BLaER1 treated with 17β-estradiol and CSF1 and Interleukin-3, amounts not matched to agents 10 nM and 100 nM (cell line): ENCODE data around the gene SETD1A.
A peak's percentile ranks its signal among the peaks of the same experiment; 100 is the strongest.

Source experiments
- H3K27ac ChIP-seq, 11 experiments: shearing (Covaris generic); formaldehyde crosslinking; 2 replicates each; pipeline ENCODE4 v1.8.1; 2022
- H3K27me3 ChIP-seq, 11 experiments: shearing (Covaris generic); formaldehyde crosslinking; 2 replicates each; pipeline ENCODE4 v1.8.1; 2022
- H3K36me3 ChIP-seq, 11 experiments: shearing (Covaris generic); formaldehyde crosslinking; 2 replicates each; pipeline ENCODE4 v1.8.1; 2022
- H3K4me1 ChIP-seq, 10 experiments: shearing (Covaris generic); formaldehyde crosslinking; 2 replicates each; pipeline ENCODE4 v1.8.1; 2022
- H3K4me2 ChIP-seq, 11 experiments: shearing (Covaris generic); formaldehyde crosslinking; 2 replicates each; pipeline ENCODE4 v1.8.1; 2022
- H3K4me3 ChIP-seq, 10 experiments: shearing (Covaris generic); formaldehyde crosslinking; 2 replicates each; pipeline ENCODE4 v1.8.1; 2022
- H3K9ac ChIP-seq, 11 experiments: shearing (Covaris generic); formaldehyde crosslinking; 2 replicates each; pipeline ENCODE4 v1.8.1; 2022
- H3K9me3 ChIP-seq, 11 experiments: shearing (Covaris generic); formaldehyde crosslinking; replicated peaks in 1 of 11; 2 replicates each; pipeline ENCODE4 v1.8.1; 2022
- H4K20me1 ChIP-seq, 11 experiments: shearing (Covaris generic); formaldehyde crosslinking; 2 replicates each; pipeline ENCODE4 v1.8.1; 2022
- Cebpa-rat ChIP-seq, 11 experiments: shearing (Covaris generic); IDR thresholded peaks; 2 replicates each; pipeline ENCODE4 v1.8.1; 2022

SETD1A gene

GRCh38 chr16:30984669-30985400 lies 27.3 kb downstream of the SETD1A start, which contains the start of gene HSD3B7:
TSS of gene HSD3B7 (plus strand) at chr16:30985207. CDS start at chr16:30985659, 452 bp downstream.
- peaks cover 45 to 81% (median 66%) of the 10 kb centered on the region in 11 experiments for H3K36me3 ChIP-seq
- H3K4me1 ChIP-seq: peaks cover 9 to 36% (median 18%) of the 10 kb centered on the region in 10 experiments; a peak in 17 of 20 replicates
- TF ChIP-seq Cebpa-rat (IDR thresholded peaks at IDR 0.05): no peak
- H3K27ac ChIP-seq: peak within 1 kb of the TSS in 8 of 11 experiments; percentile 31 to 48 (median 38); a peak in 12 of 22 replicates
- no peaks in the 10 kb centered on the region for H3K9me3 ChIP-seq
- peak within 1 kb of the TSS in 3 of 10 experiments; percentile 45 to 55 (median 53); a peak in 6 of 20 replicates for H3K4me3 ChIP-seq
- H3K27me3 ChIP-seq: no peaks in the 10 kb centered on the region
- H3K4me2 ChIP-seq: peak within 1 kb of the TSS; percentile 16 to 98 (median 43); a peak in 16 of 22 replicates
- peak within 1 kb of the TSS in 9 of 11 experiments; percentile 36 to 78 (median 46); a peak in 15 of 22 replicates for H3K9ac ChIP-seq
- peaks cover 0 to 42% (median 24%) of the 10 kb centered on the region in 11 experiments; a peak in 17 of 22 replicates for H4K20me1 ChIP-seq

- Histone ChIP-seq H3K4me1 (peaks cover 9 to 36% (median 18%) of the 10 kb centered on the region in 10 experiments; a peak in 17 of 20 replicates), H3K36me3 (peaks cover 39 to 73% (median 59%) of the 10 kb centered on the region in 11 experiments), H3K27me3 (no peaks in the 10 kb centered on the region), H3K4me3 (peak overlapping the region in 3 of 10 experiments; percentile 45 to 55 (median 53); a peak in 6 of 20 replicates), H4K20me1 (peaks cover 0 to 37% (median 24%) of the 10 kb centered on the region in 11 experiments; a peak in 17 of 22 replicates), H3K9me3 (no peaks in the 10 kb centered on the region), H3K27ac (peak overlapping the region in 5 of 11 experiments; percentile 31 to 48 (median 37); a peak in 7 of 22 replicates), H3K4me2 (peak overlapping the region in 9 of 11 experiments; percentile 9 to 98 (median 57); a peak in 13 of 22 replicates), H3K9ac (peak overlapping the region in 4 of 11 experiments; percentile 42 to 78 (median 58); a peak in 6 of 22 replicates)
- no peak for TF ChIP-seq Cebpa-rat (IDR thresholded peaks at IDR 0.05)
These were observed 28.0 kb downstream of the SETD1A start for GRCh38 chr16:30985401-30986128.

- Histone ChIP-seq H3K9ac (peak overlapping the region in 2 of 11 experiments; percentile 73 to 78; a peak in 3 of 22 replicates), H3K4me1 (peaks cover 9 to 36% (median 18%) of the 10 kb centered on the region in 10 experiments; a peak in 17 of 20 replicates), H3K36me3 (peaks cover 31 to 66% (median 51%) of the 10 kb centered on the region in 11 experiments), H3K4me3 (peak overlapping the region in 2 of 10 experiments; percentile 53 to 55; a peak in 3 of 20 replicates), H3K27me3 (no peaks in the 10 kb centered on the region), H3K9me3 (no peaks in the 10 kb centered on the region), H4K20me1 (peaks cover 0 to 37% (median 24%) of the 10 kb centered on the region in 11 experiments; a peak in 17 of 22 replicates), H3K27ac (peak overlapping the region in 1 of 11 experiments; percentile 5; a peak in 1 of 22 replicates), H3K4me2 (peak overlapping the region in 2 of 11 experiments; percentile 91 to 98; a peak in 4 of 22 replicates)
- no peak for TF ChIP-seq Cebpa-rat (IDR thresholded peaks at IDR 0.05)
These were observed 28.8 kb downstream of the SETD1A start for GRCh38 chr16:30986129-30986991.

- H3K4me3 ChIP-seq: no peak overlapping the region
- no peak for TF ChIP-seq Cebpa-rat (IDR thresholded peaks at IDR 0.05)
- no peak overlapping the region for H3K4me2 ChIP-seq
- H4K20me1 ChIP-seq: peaks cover 0 to 23% (median 21%) of the 10 kb centered on the region in 11 experiments; a peak in 17 of 22 replicates
- H3K9me3 ChIP-seq: no peaks in the 10 kb centered on the region
- H3K9ac ChIP-seq: no peak overlapping the region
- H3K4me1 ChIP-seq: peaks cover 9 to 36% (median 23%) of the 10 kb centered on the region in 10 experiments; a peak in 18 of 20 replicates
- no peak overlapping the region for H3K27ac ChIP-seq
- H3K36me3 ChIP-seq: peaks cover 20 to 53% (median 39%) of the 10 kb centered on the region in 11 experiments
- H3K27me3 ChIP-seq: no peaks in the 10 kb centered on the region
These were observed 30.1 kb downstream of the SETD1A start for GRCh38 chr16:30987581-30988190.

GRCh38 chr16:30989469-30990047 lies 32.0 kb downstream of the SETD1A start:
- Histone ChIP-seq H3K27ac (no peak overlapping the region), H3K9ac (no peak overlapping the region), H3K36me3 (peaks cover 1 to 34% (median 21%) of the 10 kb centered on the region in 11 experiments; a peak in 19 of 22 replicates), H4K20me1 (peaks cover 0 to 5% (median 3%) of the 10 kb centered on the region in 11 experiments; a peak in 13 of 22 replicates), H3K4me2 (no peak overlapping the region), H3K4me1 (peaks cover under 1 to 42% (median 20%) of the 10 kb centered on the region in 10 experiments; a peak in 16 of 20 replicates), H3K9me3 (no peaks in the 10 kb centered on the region), H3K27me3 (no peaks in the 10 kb centered on the region), H3K4me3 (no peak overlapping the region)
- no peak for TF ChIP-seq Cebpa-rat (IDR thresholded peaks at IDR 0.05)

- H3K27ac ChIP-seq: no peak overlapping the region
- no peaks in the 10 kb centered on the region for H3K27me3 ChIP-seq
- peaks cover 0 to 38% (median 16%) of the 10 kb centered on the region in 10 experiments; a peak in 16 of 20 replicates for H3K4me1 ChIP-seq
- H3K4me3 ChIP-seq: no peak overlapping the region
- no peak overlapping the region for H3K9ac ChIP-seq
- no peak for TF ChIP-seq Cebpa-rat (IDR thresholded peaks at IDR 0.05)
- no peak overlapping the region for H3K4me2 ChIP-seq
- H4K20me1 ChIP-seq: no peaks in the 10 kb centered on the region; a peak in 2 of 22 replicates
- no peaks in the 10 kb centered on the region for H3K9me3 ChIP-seq
- H3K36me3 ChIP-seq: peaks cover 0 to 30% (median 19%) of the 10 kb centered on the region in 11 experiments; a peak in 15 of 22 replicates
These were observed 32.6 kb downstream of the SETD1A start for GRCh38 chr16:30990105-30990504.

- no peaks in the 10 kb centered on the region for H3K9me3 ChIP-seq
- peaks cover 0 to 24% (median 10%) of the 10 kb centered on the region in 11 experiments; a peak in 14 of 22 replicates for H3K36me3 ChIP-seq
- H3K27ac ChIP-seq: no peak overlapping the region
- no peak for TF ChIP-seq Cebpa-rat (IDR thresholded peaks at IDR 0.05)
- H3K4me2 ChIP-seq: no peak overlapping the region
- H3K27me3 ChIP-seq: no peaks in the 10 kb centered on the region
- peaks cover 0 to 30% (median 12%) of the 10 kb centered on the region in 10 experiments; a peak in 10 of 20 replicates for H3K4me1 ChIP-seq
- H3K4me3 ChIP-seq: no peak overlapping the region
- no peaks in the 10 kb centered on the region; a peak in 1 of 22 replicates for H4K20me1 ChIP-seq
- H3K9ac ChIP-seq: no peak overlapping the region
These were observed 33.5 kb downstream of the SETD1A start for GRCh38 chr16:30991052-30991451.
